SK-N-MC (cell line): ENCODE data around the gene MCIDAS.

Experiments
- DNase-seq: peaks from one replicate; pipeline ENCODE4 v3.0.0-alpha.2; 2011; ENCODE audit warnings: low read depth, low spot score
- H3K27ac ChIP-seq: fragments of 200-600 bp; sonication (generic); 2 replicates; pipeline ENCODE4 v1.5.1; 2016; ENCODE audit warnings: mixed run types
- H3K36me3 ChIP-seq: fragments of 200-600 bp; sonication (generic); 2 replicates; pipeline ENCODE4 v1.6.1; 2017; ENCODE audit warnings: antibody characterized with exemption, low read length, mixed read lengths; ENCODE audit not compliant: insufficient read depth
- H3K4me3 ChIP-seq: fragments of 200-600 bp; sonication (generic); 2 replicates; pipeline ENCODE4 v1.5.1; 2016
- H3K9ac ChIP-seq: fragments of 200-600 bp; sonication (generic); 2 replicates; pipeline ENCODE4 v1.8.0; 2017; ENCODE audit warnings: mixed run types, mixed read lengths; ENCODE audit not compliant: insufficient read length
- H3K9me3 ChIP-seq: fragments of 200-600 bp; sonication (generic); 2 replicates; pipeline ENCODE4 v1.6.1; 2017; ENCODE audit warnings: low read depth, mild to moderate bottlenecking, antibody characterized with exemption, low read length, moderate library complexity, mixed read lengths
- EZH2 ChIP-seq: fragments of 200-600 bp; sonication (generic); IDR thresholded peaks from one replicate; pipeline ENCODE4 v1.6.1; 2017; ENCODE audit warnings: antibody characterized with exemption
- FOXP2 ChIP-seq: optimal IDR thresholded peaks from 2 replicates; pipeline ENCODE3; 2011; ENCODE audit warnings: mild to moderate bottlenecking, moderate library complexity; ENCODE audit not compliant: insufficient read depth; ENCODE audit errors: extremely low read length, control extremely low read depth
- POLR2AphosphoS5 ChIP-seq: IDR thresholded peaks from 2 replicates; pipeline ENCODE4 v1.6.1; 2012; ENCODE audit warnings: mild to moderate bottlenecking, low read depth, low read length, borderline replicate concordance

Gene MCIDAS

GRCh38 chr5:55232985-55233928, 6.1 kb upstream of the MCIDAS start, which contains the start of gene CCNO:
Gene CCNO (minus strand): TSS chr5:55233608. CDS start chr5:55233523, 85 bp downstream.
- Histone ChIP-seq H3K9me3 (no peaks in the 10 kb centered on the region), H3K36me3 (no peaks in the 10 kb centered on the region), H3K27ac (no peak within 1 kb of the TSS), H3K9ac (peak within 1 kb of the TSS; percentile 69), H3K4me3 (peak within 1 kb of the TSS; percentile 97)
- DNase-seq: peak; percentile 22
- no peak for TF ChIP-seq FOXP2
- peak; percentile 88 for TF ChIP-seq POLR2AphosphoS5
- TF ChIP-seq EZH2: no peak

GRCh38 chr5:55232271-55232984, 5.3 kb upstream of the MCIDAS start:
- no peak for DNase-seq
- Histone ChIP-seq H3K27ac (no peak overlapping the region), H3K9ac (peak overlapping the region; percentile 69), H3K36me3 (no peaks in the 10 kb centered on the region), H3K4me3 (peak overlapping the region; percentile 97), H3K9me3 (no peaks in the 10 kb centered on the region)
- TF ChIP-seq POLR2AphosphoS5 (peak; percentile 50; the same call in 1 of the 2 replicates), FOXP2 (no peak), EZH2 (no peak)

GRCh38 chr5:55231919-55232270, 4.8 kb upstream of the MCIDAS start:
- H3K9me3 ChIP-seq: no peaks in the 10 kb centered on the region
- H3K4me3 ChIP-seq: peak overlapping the region; percentile 97

DNA sequence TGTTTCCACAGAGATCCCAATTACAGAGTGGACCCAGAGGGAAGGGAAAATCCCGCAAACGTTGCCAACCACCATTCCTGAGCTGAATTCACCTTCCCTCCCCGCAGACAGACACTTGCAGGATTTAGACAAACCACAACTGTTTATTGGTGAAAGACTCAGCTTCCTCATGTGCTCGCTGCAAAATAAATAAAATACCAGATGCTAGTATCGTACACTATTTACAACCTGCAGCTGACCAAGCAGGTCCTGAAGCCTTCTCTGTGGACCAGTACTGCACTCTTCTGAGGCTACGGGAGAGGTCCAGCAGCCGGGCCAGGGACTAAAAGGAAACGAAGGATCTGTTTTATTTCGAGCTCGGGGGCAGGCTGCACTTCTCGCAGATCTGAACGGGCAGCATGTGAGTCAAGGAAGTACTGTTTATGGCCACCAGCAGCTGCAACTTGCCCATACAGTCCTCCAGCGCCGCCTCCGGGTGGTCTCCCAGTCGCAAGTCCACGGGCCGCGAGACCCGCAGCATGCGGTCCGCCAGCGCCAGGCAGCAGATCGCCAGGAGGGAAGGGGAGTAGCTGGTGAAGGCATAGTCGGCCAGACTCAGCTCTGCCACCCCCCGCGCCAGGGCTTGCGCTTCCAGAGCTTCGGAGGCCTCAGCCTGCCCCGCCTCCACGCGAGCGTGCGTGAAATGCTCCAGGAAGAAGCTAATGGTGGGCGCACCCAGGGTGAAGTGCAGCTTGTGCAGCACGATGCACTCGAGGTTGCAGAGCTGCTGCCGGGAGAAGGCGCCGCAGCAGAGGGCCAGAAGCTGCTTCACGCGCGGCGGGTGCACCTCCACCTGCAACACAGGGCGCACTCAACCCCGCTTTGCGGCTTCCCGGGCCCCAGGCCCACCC, 4.2 kb upstream of the MCIDAS start:
- DNase-seq: no peak
- no peak overlapping the region for H3K9ac ChIP-seq
- no peak overlapping the region for H3K27ac ChIP-seq
- H3K9me3 ChIP-seq: no peaks in the 10 kb centered on the region
- H3K36me3 ChIP-seq: no peaks in the 10 kb centered on the region
- TF ChIP-seq POLR2AphosphoS5: no peak
- TF ChIP-seq FOXP2: no peak
- TF ChIP-seq EZH2: no peak
- H3K4me3 ChIP-seq: no peak overlapping the region

More at GRCh38 chr5:55231919-55232270, 4.8 kb upstream of the MCIDAS start:
- DNase-seq: no peak
- TF ChIP-seq POLR2AphosphoS5: no peak
- H3K9ac ChIP-seq: no peak overlapping the region
- no peaks in the 10 kb centered on the region for H3K36me3 ChIP-seq
- H3K27ac ChIP-seq: no peak overlapping the region

GRCh38 chr5:55230086-55230629, 3.0 kb upstream of the MCIDAS start:
- no peak for DNase-seq
- Histone ChIP-seq H3K9ac (no peak overlapping the region), H3K4me3 (no peak overlapping the region), H3K9me3 (no peaks in the 10 kb centered on the region), H3K36me3 (no peaks in the 10 kb centered on the region), H3K27ac (no peak overlapping the region)
- no peak for TF ChIP-seq POLR2AphosphoS5
- TF ChIP-seq FOXP2: no peak
- no peak for TF ChIP-seq EZH2

DNA sequence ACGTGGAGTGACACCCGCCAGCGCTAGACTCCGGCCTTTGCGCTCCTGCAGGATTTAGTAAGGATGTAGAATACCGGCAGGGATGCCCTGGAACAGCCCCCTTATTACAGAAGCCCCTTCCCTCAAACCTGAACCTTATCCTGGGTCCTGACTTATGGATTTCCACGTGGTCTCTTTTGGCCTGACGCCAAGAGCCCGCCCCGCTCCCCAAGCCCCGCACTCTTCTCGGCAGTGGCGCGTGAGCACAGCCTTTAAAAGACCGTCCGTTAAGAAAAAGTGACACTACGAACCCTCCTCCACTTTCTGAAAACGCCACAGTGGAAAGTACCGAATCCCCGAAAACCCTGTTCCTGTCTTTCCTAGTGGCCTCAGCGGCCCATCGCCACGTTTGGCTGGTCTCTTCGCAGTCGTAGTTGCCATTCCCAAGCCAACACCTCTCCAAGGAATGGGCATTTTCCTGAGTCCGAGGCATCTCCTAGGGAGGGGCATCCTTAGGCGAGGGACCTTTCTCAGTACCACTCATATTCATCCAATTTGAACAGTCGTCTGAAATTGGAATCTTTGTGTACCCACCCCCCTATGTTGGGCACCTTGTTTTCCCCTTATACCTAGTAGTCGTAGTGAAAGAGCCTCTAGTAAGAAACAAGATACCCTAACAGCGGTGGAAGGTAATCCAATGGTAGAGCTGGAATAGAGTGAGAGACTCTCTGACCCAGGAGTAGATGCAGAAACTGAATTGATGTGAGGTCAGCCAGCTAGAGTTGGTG, 732 bp upstream of the MCIDAS start:
- H3K9ac ChIP-seq: peak overlapping the region; percentile 74
- DNase-seq: no peak
- TF ChIP-seq FOXP2 (no peak), EZH2 (no peak), POLR2AphosphoS5 (no peak)

DNA sequence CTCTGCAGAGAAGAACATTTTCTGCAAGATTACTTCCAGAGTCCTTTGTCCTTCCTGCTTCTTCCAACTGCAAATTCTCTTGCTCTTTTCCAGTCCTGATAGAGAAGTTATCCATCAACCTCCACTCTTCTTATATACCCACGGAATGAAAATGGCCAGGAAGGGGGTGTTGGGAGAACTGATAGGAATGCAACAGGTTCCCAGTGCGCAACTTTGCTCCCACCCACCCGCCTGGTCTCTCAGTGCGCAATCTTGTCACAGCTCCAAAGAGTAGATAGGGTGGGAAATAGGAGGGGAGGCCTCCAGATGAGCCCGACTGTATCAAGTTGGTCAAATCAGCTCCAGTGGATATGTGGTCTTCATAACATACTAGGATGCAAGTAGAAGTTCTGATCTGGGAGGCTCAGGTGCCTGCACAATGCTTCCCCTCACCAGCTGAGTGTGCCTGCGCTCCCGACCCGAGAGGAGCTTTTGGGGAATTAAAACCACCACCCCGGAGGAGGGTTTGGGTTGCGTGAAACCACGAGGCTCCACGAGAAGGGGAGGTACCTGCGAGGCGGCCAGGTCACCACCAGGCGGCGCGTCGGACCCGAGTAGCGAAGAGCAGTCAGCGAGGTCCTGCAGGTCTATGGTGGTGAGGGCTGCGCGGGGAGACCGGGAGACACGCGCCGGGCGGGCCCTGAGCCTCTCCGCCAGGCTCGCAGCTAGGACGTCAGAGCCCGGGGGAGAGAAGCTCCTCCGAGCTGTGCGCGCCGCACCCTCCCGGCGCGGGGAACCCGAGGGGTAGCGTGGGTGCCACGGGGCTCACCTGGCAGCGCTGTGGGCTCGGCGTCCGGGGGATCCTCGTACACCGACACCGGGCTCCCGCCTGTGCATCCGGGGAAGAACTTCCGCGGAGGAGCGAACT, 835 bp downstream of the MCIDAS start:
- TF ChIP-seq EZH2: no peak
- TF ChIP-seq POLR2AphosphoS5: peak; percentile 45
- H3K27ac ChIP-seq: no peak overlapping the region
- peak overlapping the region; percentile 74 for H3K9ac ChIP-seq
- peak; percentile 32 for DNase-seq
- no peaks in the 10 kb centered on the region; the same call in 1 of the 2 replicates for H3K36me3 ChIP-seq
- H3K9me3 ChIP-seq: no peaks in the 10 kb centered on the region
- peak overlapping the region; percentile 92 for H3K4me3 ChIP-seq

More for the DNA sequence above, 732 bp upstream of the MCIDAS start:
- Histone ChIP-seq H3K4me3 (peak overlapping the region; percentile 92), H3K9me3 (no peaks in the 10 kb centered on the region), H3K27ac (no peak overlapping the region), H3K36me3 (no peaks in the 10 kb centered on the region)
